ENCODE results near the gene SNAI1.
"Not testable (repeated sequence)": the region's sequence is repeated elsewhere in the genome, so short reads cannot be mapped to it uniquely, and the experiment has no call there.

Gene SNAI1

DNA sequence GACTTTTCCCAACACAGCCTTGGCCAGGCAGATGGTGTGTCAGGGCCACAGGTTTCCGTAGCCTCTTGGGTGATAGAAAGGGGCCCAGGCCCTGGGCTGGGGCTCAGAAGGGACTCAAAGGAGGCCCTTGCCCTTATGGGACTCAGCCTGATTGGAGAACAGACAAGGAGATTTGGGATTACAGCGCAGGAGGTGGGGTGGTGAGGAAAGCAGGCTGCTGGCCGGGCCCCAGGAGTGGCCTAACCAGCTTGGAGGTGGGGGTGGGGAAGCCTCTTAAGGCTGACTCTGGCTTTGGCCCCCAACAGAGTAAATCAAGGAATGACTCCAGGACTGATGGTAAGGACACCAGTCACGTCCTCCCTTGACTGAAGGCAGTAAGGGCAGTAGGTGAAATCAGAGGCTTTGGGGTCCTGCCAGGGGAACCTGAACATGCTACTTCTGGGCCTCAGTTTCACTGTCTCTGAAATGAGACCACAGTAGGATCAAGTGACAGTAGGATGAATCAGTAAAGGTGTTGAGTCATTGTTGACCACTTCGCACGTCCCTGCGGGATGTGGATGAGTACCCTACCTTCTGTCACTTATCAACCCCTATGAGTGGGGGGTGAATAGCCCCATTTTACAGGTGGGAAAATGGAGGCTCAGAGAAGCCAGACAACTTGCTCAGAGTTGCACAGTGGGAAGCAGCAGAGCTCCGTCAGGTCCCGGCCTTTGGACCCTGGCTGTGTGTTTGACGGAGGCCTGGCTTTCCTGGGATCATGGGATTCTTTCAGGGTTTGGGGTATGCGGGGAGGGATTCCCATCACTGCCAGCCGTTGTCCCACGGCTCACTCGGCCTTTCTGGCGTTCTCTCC is 4.5 kb downstream of the SNAI1 start:
- DNase-seq = no peak

DNA sequence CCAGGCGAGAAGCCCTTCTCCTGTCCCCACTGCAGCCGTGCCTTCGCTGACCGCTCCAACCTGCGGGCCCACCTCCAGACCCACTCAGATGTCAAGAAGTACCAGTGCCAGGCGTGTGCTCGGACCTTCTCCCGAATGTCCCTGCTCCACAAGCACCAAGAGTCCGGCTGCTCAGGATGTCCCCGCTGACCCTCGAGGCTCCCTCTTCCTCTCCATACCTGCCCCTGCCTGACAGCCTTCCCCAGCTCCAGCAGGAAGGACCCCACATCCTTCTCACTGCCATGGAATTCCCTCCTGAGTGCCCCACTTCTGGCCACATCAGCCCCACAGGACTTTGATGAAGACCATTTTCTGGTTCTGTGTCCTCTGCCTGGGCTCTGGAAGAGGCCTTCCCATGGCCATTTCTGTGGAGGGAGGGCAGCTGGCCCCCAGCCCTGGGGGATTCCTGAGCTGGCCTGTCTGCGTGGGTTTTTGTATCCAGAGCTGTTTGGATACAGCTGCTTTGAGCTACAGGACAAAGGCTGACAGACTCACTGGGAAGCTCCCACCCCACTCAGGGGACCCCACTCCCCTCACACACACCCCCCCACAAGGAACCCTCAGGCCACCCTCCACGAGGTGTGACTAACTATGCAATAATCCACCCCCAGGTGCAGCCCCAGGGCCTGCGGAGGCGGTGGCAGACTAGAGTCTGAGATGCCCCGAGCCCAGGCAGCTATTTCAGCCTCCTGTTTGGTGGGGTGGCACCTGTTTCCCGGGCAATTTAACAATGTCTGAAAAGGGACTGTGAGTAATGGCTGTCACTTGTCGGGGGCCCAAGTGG is 5.3 kb downstream of the SNAI1 start:
- DNase-seq = no peak

DNA sequence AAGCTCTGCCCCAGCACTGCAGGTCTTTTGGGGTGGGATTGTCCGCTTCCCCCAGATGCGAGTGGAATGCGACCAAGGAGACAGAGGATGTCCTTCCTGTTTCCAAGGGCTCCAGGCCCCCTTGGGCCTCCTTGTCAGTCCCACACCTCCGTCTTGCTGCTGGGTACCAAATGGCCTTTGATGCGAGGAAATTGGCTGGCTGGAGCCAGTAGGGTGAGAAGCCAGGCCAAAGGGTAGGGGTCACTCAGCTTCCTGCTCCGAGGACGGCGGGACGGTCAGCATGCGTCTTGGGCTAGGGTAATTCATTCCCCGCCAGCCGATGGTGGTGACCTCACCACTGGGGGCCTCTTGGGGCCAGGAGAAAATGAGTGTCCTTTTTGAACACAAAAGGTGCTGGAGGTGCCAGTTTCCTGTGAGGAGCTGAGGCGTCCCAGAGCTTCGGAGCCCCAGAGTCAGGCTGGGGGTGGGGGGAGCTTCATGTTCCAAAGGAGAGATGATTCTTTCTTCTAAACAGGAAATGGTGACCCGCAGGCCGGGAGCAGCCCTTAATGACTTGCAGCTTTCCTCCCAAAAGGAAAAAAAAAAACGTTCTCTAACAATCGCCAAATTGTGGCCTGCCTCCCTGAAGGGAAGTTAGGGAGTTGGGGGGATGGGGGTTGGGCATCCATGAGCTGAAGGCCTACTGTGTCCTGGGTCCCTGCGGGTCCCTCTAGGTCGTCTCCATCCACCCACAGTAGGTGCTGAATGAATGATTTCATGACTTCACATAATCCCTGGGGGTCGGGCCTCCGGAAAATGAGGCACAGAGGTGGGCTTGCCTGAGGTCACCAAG is 6.7 kb downstream of the SNAI1 start:
- no peak for DNase-seq

DNA sequence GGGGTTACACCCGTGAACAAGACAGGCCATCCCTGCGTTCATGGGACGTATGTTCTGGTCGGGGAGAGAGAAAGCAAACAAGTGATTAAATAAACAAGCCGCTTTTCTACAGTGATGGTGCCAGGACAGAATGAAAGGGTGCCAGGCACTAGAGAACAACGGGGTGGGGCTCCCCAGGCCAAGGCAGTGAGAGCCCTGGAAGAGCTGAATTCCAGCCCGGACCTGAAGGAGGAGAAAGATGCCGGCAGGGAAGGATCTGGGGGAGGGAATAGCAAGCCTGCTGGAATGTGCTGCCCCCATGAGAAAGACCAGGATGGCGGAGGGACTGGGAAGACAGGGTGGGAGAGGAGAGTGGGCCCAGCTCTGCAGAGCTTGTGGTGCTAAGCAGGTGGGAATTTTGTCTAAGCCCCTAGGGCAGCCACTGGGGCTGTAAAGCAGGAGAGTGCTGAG is 7.5 kb downstream of the SNAI1 start:
- DNase-seq = no peak

DNA sequence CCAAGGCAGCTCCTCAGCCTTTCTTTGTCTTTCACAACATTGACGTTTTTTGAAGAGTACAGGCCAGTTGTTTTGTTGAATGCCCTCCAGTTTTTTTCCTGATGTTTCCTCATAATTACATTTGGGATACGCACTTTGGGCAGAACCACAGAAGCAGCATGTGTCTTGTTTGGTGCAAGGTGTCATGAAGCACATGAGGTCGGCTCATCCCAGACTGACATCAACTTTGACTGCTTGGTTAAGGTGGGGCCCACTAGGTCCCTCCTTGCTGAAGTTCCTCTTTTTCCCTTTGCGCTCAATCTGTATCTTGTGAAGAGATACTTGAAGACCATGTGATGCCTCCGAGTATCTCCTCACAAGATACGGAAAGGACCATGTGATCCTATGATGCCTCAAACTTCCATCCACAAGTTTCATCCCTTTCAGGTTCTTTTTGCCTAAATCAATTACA is 10.5 kb downstream of the SNAI1 start:
- DNase-seq = no peak

DNA sequence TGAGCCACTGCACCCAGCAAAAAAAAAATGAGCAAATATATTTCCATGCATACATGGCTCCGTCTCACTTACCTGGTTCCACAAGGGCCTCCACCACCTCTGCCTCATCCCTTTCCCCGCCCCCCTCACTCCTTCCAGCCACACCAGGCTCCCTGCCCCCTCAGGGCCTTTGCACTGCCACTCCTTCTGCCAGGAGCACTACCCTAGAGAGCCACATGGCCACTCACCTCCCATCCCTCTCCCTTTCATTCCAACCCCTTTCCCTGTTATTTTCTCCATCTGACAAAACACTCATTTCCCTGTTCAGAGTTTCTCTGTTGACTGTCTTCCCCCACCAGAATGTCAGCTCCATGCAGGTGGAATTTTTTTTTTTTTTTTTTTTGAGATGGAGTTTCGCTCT is 12.8 kb downstream of the SNAI1 start:
- DNase-seq = no peak

DNA sequence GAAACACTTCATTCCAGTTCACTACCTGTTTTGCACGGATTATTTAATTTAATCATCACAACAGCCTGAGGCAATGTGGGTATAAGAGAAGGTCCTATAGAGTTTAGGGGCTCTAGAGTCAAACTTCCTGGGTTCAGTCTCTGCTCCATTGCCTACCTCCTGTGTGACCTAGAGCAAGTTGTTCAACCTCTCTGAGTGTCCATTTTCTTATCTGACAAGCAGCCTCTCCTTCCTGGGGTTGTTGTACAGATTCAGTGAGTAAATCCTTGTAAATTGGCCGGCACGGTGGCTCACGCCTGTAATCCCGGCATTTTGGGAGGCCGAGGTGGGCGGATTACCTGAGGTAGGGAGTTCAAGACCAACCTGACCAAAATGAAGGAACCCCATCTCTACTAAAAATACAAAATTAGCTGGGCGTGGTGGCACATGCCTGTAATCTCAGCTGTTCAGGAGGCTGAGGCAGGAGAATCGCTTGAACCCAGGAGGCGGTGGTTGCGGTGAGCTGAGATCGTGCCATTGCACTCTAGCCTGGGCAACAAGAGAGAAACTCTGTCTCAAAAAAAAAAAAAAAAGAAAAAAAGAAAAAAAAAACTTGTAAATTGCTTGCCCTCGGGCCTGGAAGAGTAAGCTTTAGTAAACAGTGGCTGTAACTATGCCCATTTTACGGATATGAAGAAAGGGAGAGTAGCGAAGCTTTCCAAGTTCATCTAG is 15.9 kb downstream of the SNAI1 start:
- not testable (repeated sequence) for DNase-seq

DNA sequence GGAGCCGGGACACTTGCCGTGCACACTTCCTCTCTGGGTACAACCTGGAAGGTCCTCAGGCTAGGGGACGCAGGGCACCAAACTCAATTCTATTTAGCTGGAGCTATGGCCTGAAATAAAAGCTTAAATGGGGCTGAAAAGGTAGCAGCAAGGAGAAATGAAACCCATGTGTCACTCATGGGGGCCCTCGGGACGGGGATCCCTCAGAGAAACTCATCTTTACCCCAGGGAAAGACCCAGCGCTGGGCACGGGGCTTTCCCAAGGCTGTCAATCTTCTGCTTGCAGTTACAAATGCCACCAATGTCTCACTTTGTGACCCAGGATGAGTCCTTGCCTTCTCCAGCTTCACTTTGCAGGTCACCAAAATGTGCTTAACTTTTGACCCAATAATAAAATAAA is 16.5 kb downstream of the SNAI1 start:
- no peak for DNase-seq

DNA sequence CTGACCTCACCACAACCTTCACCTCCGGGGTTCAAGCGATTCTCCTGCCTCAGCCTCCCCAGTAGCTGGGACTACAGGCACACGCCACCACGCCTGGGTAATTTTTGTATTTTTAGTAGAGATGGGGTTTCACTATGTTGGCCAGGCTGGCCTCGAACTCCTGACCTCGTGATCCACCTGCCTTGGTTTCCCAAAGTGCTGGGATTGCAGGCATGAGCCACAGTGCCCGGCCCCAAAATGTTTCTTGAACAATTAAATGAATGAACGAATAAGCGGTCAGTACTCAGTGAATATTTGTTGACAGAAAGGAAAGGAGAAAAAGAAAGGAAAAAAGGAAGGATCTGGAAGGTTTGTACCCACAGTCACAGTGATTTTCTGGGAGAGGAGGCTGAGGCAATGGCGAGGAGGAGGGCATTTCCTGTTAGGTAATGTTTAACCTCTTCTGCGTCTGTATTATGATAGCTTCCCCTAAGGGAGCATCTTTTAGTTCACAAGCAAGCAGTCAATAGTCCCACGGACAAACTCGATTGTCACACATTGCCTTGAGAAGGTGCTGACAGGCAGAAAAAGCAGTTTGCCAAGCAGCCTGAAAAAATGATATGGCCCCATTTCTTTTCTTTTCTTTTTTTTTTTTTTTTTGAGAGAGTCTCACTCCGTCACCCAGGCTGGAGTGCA is 17.9 kb downstream of the SNAI1 start:
- not testable (repeated sequence) for DNase-seq

DNA sequence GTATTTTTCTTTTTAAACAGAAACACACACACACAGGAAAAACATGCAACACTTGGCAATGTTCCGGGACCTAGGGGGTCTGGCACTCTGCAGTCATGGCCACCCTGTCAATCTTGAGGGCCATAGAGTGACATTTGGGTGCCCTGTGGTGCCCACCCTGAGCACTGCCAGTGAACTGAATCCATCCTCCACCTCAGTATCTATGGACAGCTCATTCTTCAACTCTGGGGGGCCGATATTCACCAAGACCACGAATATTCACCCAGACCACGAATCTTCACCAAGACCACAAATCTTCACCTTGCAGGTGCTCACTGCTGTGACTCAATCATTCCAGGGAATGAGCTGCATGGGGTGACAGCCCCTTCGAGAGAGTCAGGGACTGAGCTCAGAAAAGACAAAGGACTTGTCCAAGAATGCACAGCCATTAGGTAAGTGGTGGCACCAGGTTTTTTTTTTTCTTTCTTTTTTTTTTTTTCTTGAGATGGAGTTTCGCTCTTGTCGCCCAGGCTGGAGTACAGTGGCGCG is 19.1 kb downstream of the SNAI1 start:
- no peak for DNase-seq

DNA sequence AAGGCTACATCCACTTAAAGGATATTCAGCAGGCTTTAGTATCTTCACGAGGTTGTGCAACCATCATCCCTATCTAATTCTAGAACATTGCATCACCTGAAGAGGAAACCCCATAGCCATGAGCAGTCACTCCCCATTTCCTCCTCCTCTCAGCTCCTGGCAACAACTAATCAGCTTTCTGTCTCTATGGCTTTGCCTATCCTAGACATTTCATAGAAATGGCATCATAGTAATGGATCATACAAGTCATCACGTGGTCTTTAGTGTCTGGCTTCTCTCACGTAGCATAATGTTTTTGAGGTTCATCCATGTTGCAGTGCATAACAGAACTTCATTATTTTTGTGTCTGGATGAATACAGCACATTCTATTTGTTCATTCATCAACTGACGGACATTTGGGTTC is 20.5 kb downstream of the SNAI1 start:
- no peak for DNase-seq

DNA sequence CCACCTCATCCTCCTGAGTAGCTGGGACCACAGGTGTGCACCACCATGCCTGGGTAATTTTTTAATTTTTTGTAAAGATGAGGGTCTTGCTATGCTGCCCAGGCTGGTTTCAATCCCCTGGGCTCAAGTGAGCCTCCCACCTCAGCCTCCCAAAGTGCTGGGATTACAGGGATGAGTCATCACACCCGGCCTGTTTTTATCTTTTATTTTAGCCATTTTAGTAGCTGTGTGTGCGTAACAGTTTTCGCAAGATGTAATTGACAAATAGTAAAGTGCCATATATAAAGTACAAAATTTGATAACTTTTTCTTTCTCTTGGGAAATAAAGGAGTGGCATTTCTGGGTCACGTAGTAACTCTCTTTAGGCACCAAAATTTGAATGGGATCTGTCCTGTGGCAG is 21.4 kb downstream of the SNAI1 start:
- no peak for DNase-seq

DNA sequence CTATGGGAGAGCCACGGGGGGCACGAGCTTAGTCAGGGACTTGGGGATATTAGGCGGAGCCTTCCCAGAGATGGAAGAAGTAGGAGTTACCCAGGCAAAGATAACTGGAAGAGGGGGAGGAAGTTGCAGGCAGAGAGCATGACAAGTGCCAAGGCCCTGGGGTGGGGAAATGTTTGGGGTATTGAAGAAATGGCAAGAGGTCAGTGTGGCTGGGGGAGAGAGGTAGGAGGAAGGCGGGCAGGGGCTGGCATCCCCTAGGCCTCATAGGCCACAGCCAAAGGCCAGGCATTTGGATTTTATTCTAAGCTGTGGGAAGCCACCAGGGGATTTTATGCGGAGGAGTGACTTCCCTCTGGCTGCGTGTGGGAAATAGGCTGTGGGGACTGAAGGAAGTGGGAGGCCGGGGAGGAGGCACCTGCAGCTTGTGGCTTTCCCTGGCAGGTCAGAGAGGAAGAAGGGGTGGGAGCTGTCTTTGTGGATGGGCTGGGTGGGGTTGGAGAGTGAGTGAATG is 22.7 kb downstream of the SNAI1 start:
- DNase-seq = no peak

DNA sequence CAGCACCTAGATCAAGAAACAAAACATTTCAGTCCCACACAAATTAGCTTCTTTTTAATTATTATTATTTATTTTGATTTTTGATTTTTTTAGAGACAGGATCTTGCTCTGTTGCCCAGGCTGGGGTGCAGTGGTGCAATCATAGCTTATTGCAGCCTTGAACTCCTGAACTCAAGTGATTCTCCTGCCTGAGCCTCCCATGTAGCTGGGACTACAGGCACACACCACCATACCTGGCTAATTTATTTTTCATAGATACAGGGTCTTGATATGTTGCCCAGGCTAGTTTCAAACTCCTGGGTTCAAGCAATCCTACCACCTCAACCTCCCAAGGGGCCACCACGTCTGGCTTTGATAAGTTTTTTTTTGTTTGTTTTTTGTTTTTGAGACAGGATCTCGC is 24.6 kb downstream of the SNAI1 start:
- no peak for DNase-seq

DNA sequence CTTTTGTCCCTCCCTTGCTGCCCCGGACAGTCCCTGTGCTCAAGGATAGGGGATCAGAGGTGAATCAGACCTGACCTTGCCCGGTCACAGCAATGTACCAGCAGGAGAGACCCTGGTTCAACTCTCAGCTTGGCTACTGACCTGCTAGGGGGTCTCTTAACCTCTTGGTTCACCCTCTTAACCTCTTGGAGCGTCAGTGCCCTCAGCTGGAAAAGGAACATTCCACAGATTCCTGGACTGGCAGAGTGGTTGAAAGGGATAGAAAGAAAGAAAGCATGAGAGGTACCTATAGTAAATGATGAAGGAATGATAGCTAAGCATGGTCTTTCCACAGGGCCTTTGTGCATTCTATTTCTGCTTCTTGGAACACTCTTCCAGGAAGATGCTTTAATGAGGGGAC is 25.2 kb downstream of the SNAI1 start:
- DNase-seq = no peak

DNA sequence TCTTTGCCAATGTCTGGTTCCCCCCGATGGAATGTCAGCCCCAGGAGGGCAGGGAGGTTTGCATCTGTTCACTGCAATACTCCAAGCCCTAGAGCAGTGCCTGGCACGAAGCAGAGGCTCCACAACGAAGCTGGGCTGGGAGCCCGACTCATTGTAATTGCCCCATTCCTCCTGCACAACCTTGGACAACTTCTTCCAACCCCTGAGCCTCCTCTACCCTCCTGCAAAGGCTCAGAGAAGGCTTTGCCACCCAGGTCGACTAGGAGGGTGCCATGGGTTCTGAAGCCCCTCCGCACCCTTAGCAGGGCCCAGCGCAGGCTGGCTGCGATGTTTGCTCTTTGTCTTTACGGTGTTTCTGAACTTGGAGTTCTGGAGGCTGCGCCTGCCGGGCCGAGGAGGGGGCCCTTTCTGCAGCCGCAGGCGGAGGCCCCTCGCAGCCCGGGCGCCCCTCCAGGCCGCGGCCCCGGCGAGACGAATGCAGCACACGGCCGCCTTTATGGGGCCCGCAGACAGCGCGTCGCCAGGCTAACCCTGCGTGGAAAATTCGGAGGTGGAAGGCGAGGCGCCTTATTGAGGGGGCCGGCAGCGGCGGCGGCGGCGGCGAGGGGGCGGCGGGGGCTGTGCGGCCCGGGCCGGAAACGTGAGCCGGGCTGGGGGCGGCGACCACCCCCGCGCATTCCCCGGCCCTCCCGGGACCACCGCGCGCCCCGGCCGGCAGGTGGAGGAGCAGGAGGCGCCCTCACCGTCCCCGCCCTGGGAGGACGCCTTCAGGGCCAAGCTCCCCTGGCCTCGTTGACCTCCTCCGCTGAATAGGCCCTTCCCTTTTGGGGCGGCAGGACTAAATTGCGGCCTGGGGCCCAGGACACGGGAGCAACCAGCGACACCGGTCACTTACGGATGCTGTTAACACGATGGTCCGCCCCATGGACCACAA is 27.0 kb downstream of the SNAI1 start:
- no peak for DNase-seq

DNA sequence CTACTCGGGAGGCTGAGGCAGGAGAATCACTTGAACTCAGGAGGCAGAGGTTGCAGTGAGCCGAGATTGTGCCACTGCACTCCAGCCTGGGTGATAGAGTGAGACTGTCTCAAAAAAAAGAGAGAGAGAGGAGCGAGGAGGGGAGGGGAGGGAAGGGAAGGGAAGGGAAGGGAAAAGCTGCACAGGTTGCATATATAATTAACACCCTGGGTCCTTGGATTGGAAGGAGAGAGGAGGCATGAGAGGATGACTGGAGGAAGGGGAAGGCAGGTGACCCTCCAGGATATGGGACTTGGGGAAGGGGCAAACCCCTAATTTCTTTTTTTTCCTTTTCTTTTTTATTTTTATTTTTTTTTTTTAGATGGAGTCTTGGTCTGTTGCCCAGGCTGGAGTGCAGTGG is 28.8 kb downstream of the SNAI1 start:
- DNase-seq = not testable (repeated sequence)

DNA sequence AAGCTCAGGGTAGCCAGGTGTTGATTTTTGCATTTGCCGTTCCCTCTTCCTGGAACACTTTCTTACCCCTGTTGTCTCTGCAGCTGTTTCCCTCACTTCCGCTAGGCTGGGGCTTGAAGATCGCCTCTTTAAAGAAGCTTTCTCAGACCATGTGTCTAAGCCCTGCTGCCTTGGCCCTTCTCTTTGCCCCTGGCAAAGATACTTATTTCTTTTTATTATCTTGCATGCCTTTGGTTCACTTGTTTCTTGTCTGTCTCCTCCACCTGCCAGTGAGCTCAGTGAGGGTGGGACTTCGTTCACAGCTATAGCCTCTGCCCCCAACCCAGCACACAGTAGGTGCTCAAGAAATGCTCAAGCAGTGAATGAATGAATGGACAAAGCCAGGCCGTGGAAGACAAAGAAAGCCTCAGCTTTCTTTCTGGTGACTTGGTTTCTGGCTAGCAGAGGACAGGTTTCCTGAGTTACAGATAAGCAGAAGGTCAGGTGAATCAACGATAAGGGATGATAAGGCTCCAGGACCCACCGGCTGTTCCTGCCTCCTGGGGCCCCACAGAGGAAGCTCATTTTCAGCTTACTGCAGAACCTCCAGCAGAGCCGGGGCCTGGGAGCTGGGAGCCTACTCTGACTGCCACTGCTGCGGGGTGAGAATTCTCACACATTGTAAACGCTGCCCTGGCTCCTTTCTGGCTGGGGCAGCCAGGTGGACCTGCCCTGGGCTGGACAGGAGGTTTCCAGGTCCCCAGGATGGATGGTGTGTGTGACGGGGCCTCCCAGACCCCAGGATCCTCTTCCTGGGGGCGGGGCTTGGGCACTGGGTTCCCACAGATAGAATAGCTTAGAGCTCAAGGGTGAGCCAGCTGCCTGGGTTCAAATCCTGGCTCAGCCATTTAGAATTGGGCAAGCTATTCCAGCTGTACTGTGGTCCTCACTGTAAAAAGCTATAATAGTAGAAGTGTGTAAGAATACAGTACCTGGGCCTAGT is 29.8 kb downstream of the SNAI1 start:
- no peak for DNase-seq

DNA sequence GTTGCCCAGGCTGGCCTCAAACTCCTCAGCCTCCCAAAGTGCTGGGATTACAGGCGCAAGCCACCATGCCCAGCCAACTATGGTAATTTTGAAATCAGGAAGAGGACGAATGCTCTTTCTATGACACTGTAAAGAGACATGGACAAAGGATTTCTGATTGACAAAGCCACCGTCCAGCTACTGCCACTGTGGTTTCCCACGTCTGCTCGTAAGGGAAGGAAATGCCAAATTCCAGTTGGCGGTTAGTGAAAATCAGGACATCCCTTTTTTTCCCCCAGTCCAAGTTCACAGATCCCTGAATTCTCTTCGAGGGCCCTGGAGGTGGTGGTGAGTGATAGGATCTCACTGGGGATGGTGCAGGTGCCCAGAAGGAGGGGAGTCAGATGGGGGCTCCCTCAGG is 31.2 kb downstream of the SNAI1 start:
- no peak for DNase-seq
